ENCODE data around the gene SHKBP1.

The SHKBP1 gene

GRCh38 chr19:40626918-40627317 lies 50.2 kb downstream of the SHKBP1 start:
- no peaks in the 10 kb centered on the region; the same call in 1 of the 2 replicates for H3K36me3 ChIP-seq (ENCODE audit: insufficient read depth, low read length)

GRCh38 chr19:40627486-40628279 lies 51.0 kb downstream of the SHKBP1 start:
- no peak for TF ChIP-seq CTCF (conservative IDR thresholded peaks at IDR 0.05; ENCODE audit: low read length)
- TF ChIP-seq EZH2phosphoT487 (IDR thresholded peaks at IDR 0.05; ENCODE audit: borderline replicate concordance) = no peak
- Histone ChIP-seq H3F3A (ENCODE audit: low read depth) (no peaks in the 10 kb centered on the region), H3K36me3 (ENCODE audit: insufficient read depth, low read length) (no peaks in the 10 kb centered on the region; the same call in 1 of the 2 replicates)

More at GRCh38 chr19:40626918-40627317, 50.2 kb downstream of the SHKBP1 start:
- no peaks in the 10 kb centered on the region for H4K20me1 ChIP-seq (ENCODE audit: insufficient read depth, low read length, poor library complexity, severe bottlenecking)
- no peak overlapping the region for H3K4me2 ChIP-seq (ENCODE audit: low read depth, low read length, poor library complexity, severe bottlenecking)
- no peak overlapping the region for H3K4me3 ChIP-seq (ENCODE audit: low read length, poor library complexity, severe bottlenecking)
- H3K27me3 ChIP-seq (ENCODE audit: insufficient read depth, low read length, poor library complexity, severe bottlenecking) = no peaks in the 10 kb centered on the region
- H3F3A ChIP-seq (ENCODE audit: low read depth) = no peaks in the 10 kb centered on the region
- no peaks in the 10 kb centered on the region for H3K4me1 ChIP-seq (ENCODE audit: insufficient read depth, low read length, poor library complexity, severe bottlenecking)
- TF ChIP-seq EZH2phosphoT487 (IDR thresholded peaks at IDR 0.05; ENCODE audit: borderline replicate concordance) (no peak), CTCF (conservative IDR thresholded peaks at IDR 0.05; ENCODE audit: low read length) (no peak)
- no peaks in the 10 kb centered on the region for H3K9me2 ChIP-seq (replicated peaks; ENCODE audit: low read depth, low read length)
- H3K79me2 ChIP-seq (ENCODE audit: insufficient read depth, low read length) = no peaks in the 10 kb centered on the region
- H2AFZ ChIP-seq (ENCODE audit: low read length) = no peak overlapping the region
- H3K9ac ChIP-seq (ENCODE audit: low read depth, low read length, poor library complexity, severe bottlenecking) = no peak overlapping the region
- no peaks in the 10 kb centered on the region for H3K9me3 ChIP-seq (ENCODE audit: insufficient read depth, low read depth, low read length)

GRCh38 chr19:40629346-40629745 lies 52.7 kb downstream of the SHKBP1 start:
- Histone ChIP-seq H3K79me2 (ENCODE audit: insufficient read depth, low read length) (no peaks in the 10 kb centered on the region), H3K4me1 (ENCODE audit: insufficient read depth, low read length, poor library complexity, severe bottlenecking) (no peaks in the 10 kb centered on the region), H3K27me3 (ENCODE audit: insufficient read depth, low read length, poor library complexity, severe bottlenecking) (no peaks in the 10 kb centered on the region), H3K36me3 (ENCODE audit: insufficient read depth, low read length) (no peaks in the 10 kb centered on the region; the same call in 1 of the 2 replicates), H3F3A (ENCODE audit: low read depth) (no peaks in the 10 kb centered on the region), H2AFZ (ENCODE audit: low read length) (no peak overlapping the region), H3K9me2 (replicated peaks; ENCODE audit: low read depth, low read length) (no peaks in the 10 kb centered on the region), H4K20me1 (ENCODE audit: insufficient read depth, low read length, poor library complexity, severe bottlenecking) (no peaks in the 10 kb centered on the region), H3K4me3 (ENCODE audit: low read length, poor library complexity, severe bottlenecking) (no peak overlapping the region), H3K4me2 (ENCODE audit: low read depth, low read length, poor library complexity, severe bottlenecking) (no peak overlapping the region), H3K9ac (ENCODE audit: low read depth, low read length, poor library complexity, severe bottlenecking) (no peak overlapping the region), H3K9me3 (ENCODE audit: insufficient read depth, low read depth, low read length) (no peaks in the 10 kb centered on the region)
- TF ChIP-seq CTCF (conservative IDR thresholded peaks at IDR 0.05; ENCODE audit: low read length) (no peak), EZH2phosphoT487 (IDR thresholded peaks at IDR 0.05; ENCODE audit: borderline replicate concordance) (no peak)

More at GRCh38 chr19:40627486-40628279, 51.0 kb downstream of the SHKBP1 start:
- H3K9me2 ChIP-seq (replicated peaks; ENCODE audit: low read depth, low read length) = no peaks in the 10 kb centered on the region
- no peaks in the 10 kb centered on the region for H3K27me3 ChIP-seq (ENCODE audit: insufficient read depth, low read length, poor library complexity, severe bottlenecking)
- no peaks in the 10 kb centered on the region for H4K20me1 ChIP-seq (ENCODE audit: insufficient read depth, low read length, poor library complexity, severe bottlenecking)
- H3K4me2 ChIP-seq (ENCODE audit: low read depth, low read length, poor library complexity, severe bottlenecking) = no peak overlapping the region
- no peak overlapping the region for H2AFZ ChIP-seq (ENCODE audit: low read length)
- H3K4me1 ChIP-seq (ENCODE audit: insufficient read depth, low read length, poor library complexity, severe bottlenecking) = no peaks in the 10 kb centered on the region
- no peaks in the 10 kb centered on the region for H3K79me2 ChIP-seq (ENCODE audit: insufficient read depth, low read length)
- no peak overlapping the region for H3K4me3 ChIP-seq (ENCODE audit: low read length, poor library complexity, severe bottlenecking)
- H3K9ac ChIP-seq (ENCODE audit: low read depth, low read length, poor library complexity, severe bottlenecking) = no peak overlapping the region
- H3K9me3 ChIP-seq (ENCODE audit: insufficient read depth, low read depth, low read length) = no peaks in the 10 kb centered on the region
